Large intestine (tissue), 3 donors: ENCODE data around the gene KIF13A. TPM values are rescaled to one million over a fixed set of nuclear protein-coding genes. Genes with fewer than 3 reads are reported as not detected.

Experiments
- DNase-seq, 2 donors: peaks; one replicate each; pipeline versions ENCODE4 v3.0.0 to v3.0.0-alpha.2; 2013
- H3K27ac ChIP-seq: one replicate; pipeline ENCODE4 v1.5.1; 2013; ENCODE audit warnings: low read length
- H3K27me3 ChIP-seq: 2 replicates; pipeline ENCODE4 v1.6.1; 2013; ENCODE audit warnings: low read length; ENCODE audit not compliant: control insufficient read depth, insufficient read depth
- H3K36me3 ChIP-seq: 2 replicates; pipeline ENCODE4 v1.6.1; 2013; ENCODE audit warnings: low read length; ENCODE audit not compliant: control insufficient read depth, insufficient read depth
- H3K4me1 ChIP-seq: one replicate; pipeline ENCODE4 v1.6.1; 2013; ENCODE audit warnings: low read length; ENCODE audit not compliant: control insufficient read depth, insufficient read depth
- H3K4me3 ChIP-seq: one replicate; pipeline ENCODE4 v1.5.1; 2013; ENCODE audit warnings: low read length
- H3K9me3 ChIP-seq: one replicate; pipeline ENCODE4 v1.6.1; 2013; ENCODE audit warnings: mild to moderate bottlenecking, low read depth, low read length, moderate library complexity; ENCODE audit not compliant: control insufficient read depth
- WGBS: methylation state at CpG from one replicate; pipeline ENCODE4 v1.1.5; 2013; ENCODE audit warnings: low lambda C conversion rate; ENCODE audit not compliant: insufficient coverage; 5-methylcytosine and 5-hydroxymethylcytosine counted together
- polyA plus RNA-seq: library from polyadenylated mRNA; unstranded; fragments of 120-200 nt; gene quantifications from one replicate; pipeline ENCODE4 v1.2.1, GENCODE V29; 2013

The KIF13A gene
- polyA plus RNA-seq, 1 donor: 34.4 TPM

GRCh38 chr6:17710331-17710730 lies 277.1 kb downstream of the KIF13A start:
- no CpG with 5 or more reads among the region's 3 CpGs for WGBS
- Histone ChIP-seq H3K9me3 (no peaks in the 10 kb centered on the region), H3K4me1 (no peaks in the 10 kb centered on the region), H3K4me3 (no peak overlapping the region), H3K36me3 (no peaks in the 10 kb centered on the region), H3K27me3 (no peaks in the 10 kb centered on the region), H3K27ac (no peak overlapping the region)
- no peak for DNase-seq

- Histone ChIP-seq H3K9me3 (no peaks in the 10 kb centered on the region), H3K36me3 (no peaks in the 10 kb centered on the region), H3K4me3 (no peak overlapping the region), H3K27me3 (no peaks in the 10 kb centered on the region), H3K4me1 (peaks cover 3% of the 10 kb centered on the region), H3K27ac (no peak overlapping the region)
- DNase-seq: no peak
- 100% methylated on average over 1 of the region's 2 CpGs for WGBS
These were observed 278.0 kb downstream of the KIF13A start for GRCh38 chr6:17709476-17709875.

Other genes starting within 250 kb of the KIF13A start
- 2.6 TPM for gene NHLRC1, start 135.0 kb upstream of the KIF13A start, polyA plus RNA-seq
- gene TPMT, start 167.4 kb upstream of the KIF13A start, polyA plus RNA-seq: 20.7 TPM
- 11.4 TPM for gene KDM1B, start 167.8 kb upstream of the KIF13A start, polyA plus RNA-seq